ENCODE measurements around the gene LDLRAD1.
"Not testable (repeated sequence)": the region's sequence is repeated elsewhere in the genome, so short reads cannot be mapped to it uniquely, and the experiment has no call there.

Gene LDLRAD1

DNA sequence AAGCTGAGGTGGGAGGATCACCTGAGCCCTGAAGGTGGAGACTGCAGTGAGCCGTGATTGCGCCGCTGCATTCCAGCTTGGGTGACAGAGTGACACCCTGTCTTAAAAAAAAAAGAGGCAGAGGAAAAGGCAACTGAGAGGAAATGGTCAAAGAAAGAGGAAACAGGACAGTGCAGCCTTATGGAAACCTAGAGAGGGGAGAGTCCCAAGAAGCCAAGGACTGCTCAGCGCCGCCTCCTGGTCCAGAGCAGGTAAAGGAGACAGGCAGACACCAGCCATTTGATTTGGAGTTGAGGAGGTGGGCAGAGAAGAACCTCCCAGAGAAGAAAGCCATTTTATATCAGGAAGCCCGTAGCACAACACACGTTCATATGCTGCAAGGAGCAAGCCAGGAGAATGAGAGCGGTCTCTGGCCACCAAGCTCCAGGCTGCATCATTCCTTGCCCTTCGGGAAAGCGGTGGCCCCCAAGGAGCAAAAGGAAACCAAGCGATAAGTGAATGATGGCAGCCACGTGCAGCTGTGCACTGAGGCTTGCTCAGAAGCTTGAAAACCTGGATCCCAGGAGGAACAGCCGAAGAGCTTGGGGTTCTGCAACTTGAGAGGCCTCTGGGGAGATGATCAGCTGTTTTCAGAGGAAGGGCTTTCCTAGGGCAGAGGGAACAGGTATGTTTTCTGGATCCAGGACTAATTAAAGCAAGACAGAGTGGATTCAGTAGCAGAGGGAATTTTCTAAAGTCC, 38.1 kb downstream of the LDLRAD1 start:
- H2AFZ ChIP-seq (ENCODE audit: low read length): no peak overlapping the region
- no peaks in the 10 kb centered on the region for H3K79me2 ChIP-seq (ENCODE audit: insufficient read depth, low read length)
- no peak overlapping the region for H3K4me3 ChIP-seq (ENCODE audit: low read length, poor library complexity, severe bottlenecking)
- no peak for TF ChIP-seq EZH2phosphoT487 (IDR thresholded peaks at IDR 0.05; ENCODE audit: borderline replicate concordance)
- TF ChIP-seq CTCF (conservative IDR thresholded peaks at IDR 0.05; ENCODE audit: low read length): no peak
- no peaks in the 10 kb centered on the region for H3K27me3 ChIP-seq (ENCODE audit: insufficient read depth, low read length, poor library complexity, severe bottlenecking)
- no peak overlapping the region for H3K4me2 ChIP-seq (ENCODE audit: low read depth, low read length, poor library complexity, severe bottlenecking)
- no peaks in the 10 kb centered on the region for H3K9me2 ChIP-seq (replicated peaks; ENCODE audit: low read depth, low read length)
- H3K36me3 ChIP-seq (ENCODE audit: insufficient read depth, low read length): no peaks in the 10 kb centered on the region
- peaks cover 8% of the 10 kb centered on the region for H3K4me1 ChIP-seq (ENCODE audit: insufficient read depth, low read length, poor library complexity, severe bottlenecking)
- H3F3A ChIP-seq (ENCODE audit: low read depth): no peaks in the 10 kb centered on the region
- no peaks in the 10 kb centered on the region for H4K20me1 ChIP-seq (ENCODE audit: insufficient read depth, low read length, poor library complexity, severe bottlenecking)
- no peak overlapping the region for H3K9ac ChIP-seq (ENCODE audit: low read depth, low read length, poor library complexity, severe bottlenecking)
- H3K9me3 ChIP-seq (ENCODE audit: insufficient read depth, low read depth, low read length): no peaks in the 10 kb centered on the region

DNA sequence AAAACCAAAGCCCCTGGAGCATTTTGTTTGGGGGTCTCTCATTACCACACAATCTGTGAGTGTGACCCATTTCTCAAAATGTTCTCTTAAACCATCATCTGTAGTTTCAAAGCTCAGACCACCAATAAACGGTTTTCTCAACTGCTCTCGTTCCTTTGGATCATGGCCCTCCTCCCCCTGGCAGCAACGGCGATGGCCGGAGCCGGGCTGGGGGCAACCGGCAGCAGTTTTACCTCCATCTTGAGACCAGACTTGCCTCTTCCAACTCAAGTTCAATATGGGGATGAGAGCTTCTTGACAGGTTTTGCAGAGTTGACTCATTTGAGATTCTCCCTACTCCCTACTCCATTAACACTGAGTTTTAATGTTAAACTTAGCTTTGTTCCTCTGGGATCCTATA, 42.1 kb downstream of the LDLRAD1 start:
- Histone ChIP-seq H2AFZ (ENCODE audit: low read length) (no peak overlapping the region), H3K9me3 (ENCODE audit: insufficient read depth, low read depth, low read length) (no peaks in the 10 kb centered on the region), H3K4me3 (ENCODE audit: low read length, poor library complexity, severe bottlenecking) (no peak overlapping the region), H3K27me3 (ENCODE audit: insufficient read depth, low read length, poor library complexity, severe bottlenecking) (no peaks in the 10 kb centered on the region), H3K79me2 (ENCODE audit: insufficient read depth, low read length) (no peaks in the 10 kb centered on the region), H3F3A (ENCODE audit: low read depth) (no peaks in the 10 kb centered on the region), H4K20me1 (ENCODE audit: insufficient read depth, low read length, poor library complexity, severe bottlenecking) (no peaks in the 10 kb centered on the region), H3K4me2 (ENCODE audit: low read depth, low read length, poor library complexity, severe bottlenecking) (no peak overlapping the region), H3K36me3 (ENCODE audit: insufficient read depth, low read length) (no peaks in the 10 kb centered on the region), H3K4me1 (ENCODE audit: insufficient read depth, low read length, poor library complexity, severe bottlenecking) (peaks cover 8% of the 10 kb centered on the region), H3K9ac (ENCODE audit: low read depth, low read length, poor library complexity, severe bottlenecking) (no peak overlapping the region), H3K9me2 (replicated peaks; ENCODE audit: low read depth, low read length) (no peaks in the 10 kb centered on the region)
- no peak for TF ChIP-seq EZH2phosphoT487 (IDR thresholded peaks at IDR 0.05; ENCODE audit: borderline replicate concordance)
- TF ChIP-seq CTCF (conservative IDR thresholded peaks at IDR 0.05; ENCODE audit: low read length): no peak

DNA sequence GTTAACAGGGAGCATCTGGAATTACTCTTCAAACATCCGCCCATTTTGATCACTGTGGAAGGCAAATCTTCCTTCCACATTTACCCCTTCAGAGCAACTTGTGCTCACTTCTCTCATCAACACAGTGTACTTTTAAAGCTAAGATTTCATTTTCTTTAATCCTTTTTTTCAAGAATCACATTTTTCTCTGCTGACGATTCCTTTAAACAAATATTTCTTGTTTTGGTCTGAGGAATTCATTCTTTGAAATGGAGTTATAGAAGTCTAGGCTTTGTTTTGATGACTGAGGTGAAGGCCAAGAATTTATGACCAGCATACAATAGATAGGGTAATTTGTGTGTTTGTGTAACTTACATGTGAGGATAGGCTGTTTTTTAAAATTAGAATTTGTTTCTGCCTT, 46.3 kb downstream of the LDLRAD1 start:
- Histone ChIP-seq H3K79me2 (ENCODE audit: insufficient read depth, low read length) (no peaks in the 10 kb centered on the region), H3K4me3 (ENCODE audit: low read length, poor library complexity, severe bottlenecking) (no peak overlapping the region), H3K36me3 (ENCODE audit: insufficient read depth, low read length) (peaks cover 21% of the 10 kb centered on the region; the same call in 1 of the 2 replicates), H3K4me2 (ENCODE audit: low read depth, low read length, poor library complexity, severe bottlenecking) (no peak overlapping the region), H2AFZ (ENCODE audit: low read length) (no peak overlapping the region), H3K4me1 (ENCODE audit: insufficient read depth, low read length, poor library complexity, severe bottlenecking) (peaks cover 8% of the 10 kb centered on the region), H3K9me2 (replicated peaks; ENCODE audit: low read depth, low read length) (no peaks in the 10 kb centered on the region), H4K20me1 (ENCODE audit: insufficient read depth, low read length, poor library complexity, severe bottlenecking) (no peaks in the 10 kb centered on the region), H3F3A (ENCODE audit: low read depth) (no peaks in the 10 kb centered on the region), H3K9ac (ENCODE audit: low read depth, low read length, poor library complexity, severe bottlenecking) (no peak overlapping the region), H3K27me3 (ENCODE audit: insufficient read depth, low read length, poor library complexity, severe bottlenecking) (no peaks in the 10 kb centered on the region), H3K9me3 (ENCODE audit: insufficient read depth, low read depth, low read length) (no peaks in the 10 kb centered on the region)
- TF ChIP-seq CTCF (conservative IDR thresholded peaks at IDR 0.05; ENCODE audit: low read length): no peak
- no peak for TF ChIP-seq EZH2phosphoT487 (IDR thresholded peaks at IDR 0.05; ENCODE audit: borderline replicate concordance)

- not testable (repeated sequence) for H3K9me2 ChIP-seq (replicated peaks; ENCODE audit: low read depth, low read length); H2AFZ ChIP-seq (ENCODE audit: low read length); H3F3A ChIP-seq (ENCODE audit: low read depth); H3K4me3 ChIP-seq (ENCODE audit: low read length, poor library complexity, severe bottlenecking); H3K27me3 ChIP-seq (ENCODE audit: insufficient read depth, low read length, poor library complexity, severe bottlenecking); H4K20me1 ChIP-seq (ENCODE audit: insufficient read depth, low read length, poor library complexity, severe bottlenecking); H3K9me3 ChIP-seq (ENCODE audit: insufficient read depth, low read depth, low read length); H3K79me2 ChIP-seq (ENCODE audit: insufficient read depth, low read length); H3K4me2 ChIP-seq (ENCODE audit: low read depth, low read length, poor library complexity, severe bottlenecking); H3K4me1 ChIP-seq (ENCODE audit: insufficient read depth, low read length, poor library complexity, severe bottlenecking); H3K9ac ChIP-seq (ENCODE audit: low read depth, low read length, poor library complexity, severe bottlenecking)
- peaks cover 34% of the 10 kb centered on the region; the same call in 1 of the 2 replicates for H3K36me3 ChIP-seq (ENCODE audit: insufficient read depth, low read length)
These were observed 48.7 kb downstream of the LDLRAD1 start for GRCh38 chr1:53969323-53969722.
